KMS-11 (cell line): Measurements from ENCODE around the gene ORAI2.

Source experiments
- H2AFZ ChIP-seq: fragments of 200-600 bp; sonication (generic); 2 replicates; pipeline ENCODE4 v1.6.1; 2016; ENCODE audit warnings: antibody characterized with exemption, mixed run types, low read depth
- H3K27ac ChIP-seq: fragments of 200-600 bp; sonication (generic); 2 replicates; pipeline ENCODE4 v1.6.1; 2016; ENCODE audit warnings: mild to moderate bottlenecking, mixed run types
- H3K27me3 ChIP-seq: fragments of 200-600 bp; sonication (generic); 2 replicates; pipeline ENCODE4 v1.6.1; 2017; ENCODE audit warnings: mild to moderate bottlenecking, low read depth, mixed run types, moderate library complexity; ENCODE audit not compliant: insufficient read depth
- H3K36me3 ChIP-seq: fragments of 200-600 bp; sonication (generic); 2 replicates; pipeline ENCODE4 v1.6.1; 2017; ENCODE audit warnings: mild to moderate bottlenecking, mixed run types; ENCODE audit not compliant: insufficient read depth
- H3K4me1 ChIP-seq: fragments of 200-600 bp; sonication (generic); 2 replicates; pipeline ENCODE4 v1.6.1; 2016; ENCODE audit warnings: mild to moderate bottlenecking, low read depth, mixed run types; ENCODE audit not compliant: poor library complexity, severe bottlenecking
- H3K4me2 ChIP-seq: fragments of 200-600 bp; sonication (generic); 2 replicates; pipeline ENCODE4 v1.7.0; 2016; ENCODE audit warnings: mild to moderate bottlenecking, mixed run types
- H3K4me3 ChIP-seq: fragments of 200-600 bp; sonication (generic); IDR thresholded peaks from 2 replicates; pipeline ENCODE4 v1.6.1; 2017; ENCODE audit warnings: low read depth, low read length, mixed read lengths; ENCODE audit not compliant: insufficient read depth
- H3K79me2 ChIP-seq: fragments of 200-600 bp; sonication (generic); 2 replicates; pipeline ENCODE4 v1.6.1; 2016; ENCODE audit warnings: low read depth, mixed run types; ENCODE audit not compliant: insufficient read depth
- H3K9ac ChIP-seq: fragments of 200-600 bp; sonication (generic); 2 replicates; pipeline ENCODE4 v1.6.1; 2016; ENCODE audit warnings: mild to moderate bottlenecking, mixed run types
- H4K20me1 ChIP-seq: fragments of 200-600 bp; sonication (generic); 2 replicates; pipeline ENCODE4 v1.6.1; 2016; ENCODE audit warnings: mild to moderate bottlenecking, mixed run types; ENCODE audit not compliant: insufficient read depth
- CTCF ChIP-seq: fragments of 200-600 bp; sonication (generic); conservative IDR thresholded peaks from 2 replicates; pipeline ENCODE4 v1.6.1; 2017; ENCODE audit warnings: low read depth, mild to moderate bottlenecking, antibody characterized with exemption, low read length, moderate library complexity, mixed read lengths

ORAI2 gene

GRCh38 chr7:102456327-102456726 is 23.0 kb downstream of the ORAI2 start:
- Histone ChIP-seq H3K4me2 (no peak overlapping the region), H3K36me3 (peaks cover 10% of the 10 kb centered on the region; the same call in 1 of the 2 replicates), H2AFZ (no peak overlapping the region), H3K27me3 (no peaks in the 10 kb centered on the region), H3K4me3 (no peak overlapping the region), H3K27ac (no peak overlapping the region), H3K4me1 (peaks cover 10% of the 10 kb centered on the region), H3K79me2 (no peaks in the 10 kb centered on the region; the same call in 1 of the 2 replicates), H3K9ac (no peak overlapping the region), H4K20me1 (no peaks in the 10 kb centered on the region)
- TF ChIP-seq CTCF: no peak

GRCh38 chr7:102457352-102457924 is 24.1 kb downstream of the ORAI2 start:
- Histone ChIP-seq H3K9ac (no peak overlapping the region), H4K20me1 (no peaks in the 10 kb centered on the region), H3K27ac (no peak overlapping the region), H3K36me3 (peaks cover 10% of the 10 kb centered on the region; the same call in 1 of the 2 replicates), H3K4me2 (no peak overlapping the region), H2AFZ (no peak overlapping the region), H3K4me1 (no peaks in the 10 kb centered on the region), H3K4me3 (no peak overlapping the region), H3K79me2 (peaks cover 3% of the 10 kb centered on the region; the same call in 1 of the 2 replicates), H3K27me3 (no peaks in the 10 kb centered on the region)
- no peak for TF ChIP-seq CTCF

GRCh38 chr7:102459221-102459844 is 26.0 kb downstream of the ORAI2 start:
- peaks cover 22% of the 10 kb centered on the region; the same call in 1 of the 2 replicates for H3K79me2 ChIP-seq
- H3K4me3 ChIP-seq: no peak overlapping the region
- H3K4me2 ChIP-seq: no peak overlapping the region
- no peak overlapping the region for H3K27ac ChIP-seq
- H3K27me3 ChIP-seq: no peaks in the 10 kb centered on the region
- peaks cover 10% of the 10 kb centered on the region; the same call in 1 of the 2 replicates for H3K36me3 ChIP-seq
- H2AFZ ChIP-seq: no peak overlapping the region
- H3K4me1 ChIP-seq: peaks cover 13% of the 10 kb centered on the region
- no peak overlapping the region for H3K9ac ChIP-seq
- TF ChIP-seq CTCF: no peak
- H4K20me1 ChIP-seq: no peaks in the 10 kb centered on the region

- H4K20me1 ChIP-seq: no peaks in the 10 kb centered on the region
- no peak overlapping the region for H3K27ac ChIP-seq
- no peak overlapping the region for H2AFZ ChIP-seq
- peaks cover 13% of the 10 kb centered on the region for H3K4me1 ChIP-seq
- TF ChIP-seq CTCF: no peak
- peaks cover 26% of the 10 kb centered on the region; the same call in 1 of the 2 replicates for H3K79me2 ChIP-seq
- no peak overlapping the region for H3K4me2 ChIP-seq
- H3K27me3 ChIP-seq: no peaks in the 10 kb centered on the region
- peaks cover 10% of the 10 kb centered on the region; the same call in 1 of the 2 replicates for H3K36me3 ChIP-seq
- H3K4me3 ChIP-seq: no peak overlapping the region
- H3K9ac ChIP-seq: no peak overlapping the region
Observed at GRCh38 chr7:102460467-102460866, 27.1 kb downstream of the ORAI2 start.
